T-cell (primary cell): Measurements from ENCODE around the gene LHX2. TPM values are rescaled to one million over a fixed set of nuclear protein-coding genes. Genes with fewer than 3 reads are reported as not detected.

Source experiments
- ATAC-seq, 4 experiments: fragments of 200-7000 bp in 3 of 4; fragments of 150-1000 bp in 1 of 4; cut with Tn5 transposase; replicated peaks in 1 of 4; 1 replicate in 3 of 4; 2 replicates in 1 of 4; pipeline ENCODE4 v1.10.0; 2021; ENCODE audit warnings: moderate library complexity in 3 of 4, mild to moderate bottlenecking in 2 of 4, moderate number of reproducible peaks in 1 of 4
- CTCF ChIA-PET, 2 donors: fragments of 300-600 bp; sonication (Branson Sonifier 250); formaldehyde crosslinking; loops; one replicate each; lab custom pipeline; 2022; ENCODE audit warnings: antibody characterized with exemption in 2 of 2; lab: Charles Lee
- POLR2A ChIA-PET, 2 donors: fragments of 300-600 bp; sonication (Branson Sonifier 250); formaldehyde crosslinking; loops; one replicate each; lab custom pipeline; 2022; ENCODE audit warnings: antibody characterized with exemption in 2 of 2; lab: Charles Lee
- DNase-seq, 35 experiments: peaks; one replicate each; pipeline versions ENCODE4 v3.0.0 to v3.0.0-alpha.2; 2013 to 2023
- H3K27ac ChIP-seq: one replicate; pipeline ENCODE4 v1.5.1; 2013; ENCODE audit warnings: low read length
- H3K27me3 ChIP-seq, 2 experiments: replicated peaks in 1 of 2; 1 replicate in 1 of 2; 2 replicates in 1 of 2; pipeline versions ENCODE4 v1.6.1 to v1.7.0; 2013; ENCODE audit warnings: low read length in 1 of 2, mixed read lengths in 1 of 2; ENCODE audit not compliant: control insufficient read depth in 2 of 2, insufficient read depth in 2 of 2; ENCODE audit errors: extremely low read depth in 1 of 2
- H3K36me3 ChIP-seq, 2 donors: 1 replicate in 1 of 2; 2 replicates in 1 of 2; pipeline versions ENCODE4 v1.6.1 to v1.7.0; 2013; ENCODE audit warnings: low read length in 1 of 2; ENCODE audit not compliant: control insufficient read depth in 2 of 2, insufficient read depth in 1 of 2; ENCODE audit errors: extremely low read depth in 1 of 2
- H3K4me1 ChIP-seq, 2 experiments: 1 replicate in 1 of 2; 2 replicates in 1 of 2; pipeline versions ENCODE4 v1.6.1 to v1.7.0; 2013; ENCODE audit warnings: low read length in 2 of 2, mixed read lengths in 1 of 2; ENCODE audit not compliant: insufficient read depth in 2 of 2, control insufficient read depth in 1 of 2; ENCODE audit errors: extremely low read depth in 1 of 2
- H3K4me3 ChIP-seq, 2 donors: 1 replicate in 1 of 2; 2 replicates in 1 of 2; pipeline versions ENCODE4 v1.5.1 to v1.7.0; 2013; ENCODE audit warnings: mild to moderate bottlenecking in 2 of 2, low read length in 1 of 2, moderate library complexity in 1 of 2; ENCODE audit not compliant: control insufficient read depth in 1 of 2; ENCODE audit errors: extremely low read depth in 1 of 2
- H3K9me3 ChIP-seq: 2 replicates; pipeline ENCODE4 v1.7.0; 2013
- H3K27ac Mint-ChIP-seq, 2 donors: one replicate each; pipeline ENCODE4 v1.8.0; 2020 to 2021; ENCODE audit warnings: mild to moderate bottlenecking in 2 of 2, mixed read lengths in 2 of 2
- H3K27me3 Mint-ChIP-seq, 2 donors: one replicate each; pipeline ENCODE4 v1.8.0; 2021 to 2022; ENCODE audit warnings: mixed read lengths in 2 of 2
- H3K36me3 Mint-ChIP-seq: one replicate; pipeline ENCODE4 v1.8.0; 2021; ENCODE audit warnings: mixed read lengths
- H3K4me1 Mint-ChIP-seq, 3 donors: one replicate each; pipeline ENCODE4 v1.8.0; 2020 to 2022; ENCODE audit warnings: mixed read lengths in 3 of 3, mild to moderate bottlenecking in 1 of 3
- H3K4me3 Mint-ChIP-seq, 3 donors: one replicate each; pipeline ENCODE4 v1.8.0; 2020 to 2022; ENCODE audit warnings: mild to moderate bottlenecking in 3 of 3, mixed read lengths in 3 of 3, moderate library complexity in 3 of 3
- H3K9me3 Mint-ChIP-seq, 3 donors: one replicate each; pipeline ENCODE4 v1.8.0; 2020 to 2022; ENCODE audit warnings: mixed read lengths in 3 of 3
- WGBS: methylation state at CpG from one replicate; pipeline ENCODE4 v1.1.5; 2013; ENCODE audit warnings: missing lambda C conversion rate; ENCODE audit not compliant: insufficient coverage; 5-methylcytosine and 5-hydroxymethylcytosine counted together
- total RNA-seq, 35 experiments: library from RNA in 6 of 35; stranded (reverse) in 6 of 35; fragments of 120-200 nt in 1 of 35; gene quantifications; one replicate each; pipeline versions ENCODE4 v1.2.1 to v1.2.4 and lab custom pipeline; 2013 to 2026

The LHX2 gene
- total RNA-seq, 5 donors from 2014 or later (not counting 1 experiment from before 2014, with no cell fraction given) = not detected

- H3K27ac ChIP-seq = no peak overlapping the region
- peaks cover 8 to 53% of the 10 kb centered on the region in 2 experiments for H3K4me1 ChIP-seq
- H3K27ac Mint-ChIP-seq = no peak overlapping the region
- H3K27me3 ChIP-seq = peaks cover 26 to 92% of the 10 kb centered on the region in 2 experiments
- ChIA-PET CTCF (no interaction called here), POLR2A (no interaction called here)
- 5% methylated on average over 70 of the region's 83 CpGs for WGBS
- H3K4me3 ChIP-seq = peak overlapping the region in 1 of 2 donors; percentile 50
- H3K4me1 Mint-ChIP-seq = peaks cover 27 to 52% (median 46%) of the 10 kb centered on the region in 3 donors
- peak overlapping the region in 1 of 3 donors; percentile 42 for H3K4me3 Mint-ChIP-seq
- H3K36me3 Mint-ChIP-seq = no peaks in the 10 kb centered on the region
- DNase-seq = no peak
- H3K27me3 Mint-ChIP-seq = peaks cover 46 to 68% of the 10 kb centered on the region in 2 donors
- H3K9me3 Mint-ChIP-seq = no peaks in the 10 kb centered on the region
- no peak for ATAC-seq
- H3K9me3 ChIP-seq = no peaks in the 10 kb centered on the region
- H3K36me3 ChIP-seq = no peaks in the 10 kb centered on the region
Observed at GRCh38 chr9:124012368-124013301, 1.1 kb downstream of the LHX2 start.

GRCh38 chr9:124013309-124014210 is 2.0 kb downstream of the LHX2 start:
- no peak for ATAC-seq
- Mint-ChIP-seq H3K36me3 (no peaks in the 10 kb centered on the region), H3K27ac (no peak overlapping the region), H3K27me3 (peaks cover 43 to 63% of the 10 kb centered on the region in 2 donors), H3K4me3 (peak overlapping the region in 1 of 3 donors; percentile 42), H3K4me1 (peaks cover 32 to 52% (median 45%) of the 10 kb centered on the region in 3 donors), H3K9me3 (no peaks in the 10 kb centered on the region)
- Histone ChIP-seq H3K27ac (no peak overlapping the region), H3K4me3 (no peak overlapping the region), H3K9me3 (no peaks in the 10 kb centered on the region), H3K36me3 (no peaks in the 10 kb centered on the region), H3K27me3 (peaks cover 22 to 91% of the 10 kb centered on the region in 2 experiments), H3K4me1 (peaks cover 6 to 54% of the 10 kb centered on the region in 2 experiments)
- 10% methylated on average over 38 of the region's 40 CpGs for WGBS
- CTCF ChIA-PET = no interaction called here
- DNase-seq = no peak
- POLR2A ChIA-PET = no interaction called here

GRCh38 chr9:124014211-124014955 is 2.8 kb downstream of the LHX2 start:
- no peaks in the 10 kb centered on the region for H3K36me3 ChIP-seq
- no peaks in the 10 kb centered on the region for H3K36me3 Mint-ChIP-seq
- no peaks in the 10 kb centered on the region for H3K9me3 ChIP-seq
- H3K4me3 ChIP-seq = no peak overlapping the region
- H3K27ac Mint-ChIP-seq = no peak overlapping the region
- H3K9me3 Mint-ChIP-seq = no peaks in the 10 kb centered on the region
- H3K4me1 Mint-ChIP-seq = peaks cover 32 to 46% (median 43%) of the 10 kb centered on the region in 3 donors
- CTCF ChIA-PET = no interaction called here
- no peak overlapping the region for H3K27ac ChIP-seq
- POLR2A ChIA-PET = no interaction called here
- H3K27me3 Mint-ChIP-seq = peaks cover 45 to 64% of the 10 kb centered on the region in 2 donors
- peak overlapping the region in 1 of 3 donors; percentile 25 for H3K4me3 Mint-ChIP-seq
- no CpG with 5 or more reads among the region's 8 CpGs for WGBS
- DNase-seq (no peak), ATAC-seq (no peak)
- peaks cover 20 to 90% of the 10 kb centered on the region in 2 experiments for H3K27me3 ChIP-seq
- peaks cover 6 to 52% of the 10 kb centered on the region in 2 experiments for H3K4me1 ChIP-seq

- Mint-ChIP-seq H3K27ac (no peak overlapping the region), H3K36me3 (no peaks in the 10 kb centered on the region), H3K27me3 (peaks cover 45 to 63% of the 10 kb centered on the region in 2 donors), H3K9me3 (no peaks in the 10 kb centered on the region), H3K4me1 (peaks cover 25 to 42% (median 38%) of the 10 kb centered on the region in 3 donors), H3K4me3 (peak overlapping the region in 2 of 3 donors; percentile 13 to 54)
- Histone ChIP-seq H3K27ac (no peak overlapping the region), H3K9me3 (no peaks in the 10 kb centered on the region), H3K4me1 (peaks cover 6 to 53% of the 10 kb centered on the region in 2 experiments), H3K27me3 (peaks cover 18 to 91% of the 10 kb centered on the region in 2 experiments), H3K36me3 (no peaks in the 10 kb centered on the region), H3K4me3 (no peak overlapping the region)
- WGBS = 14% methylated on average over 53 of the region's 57 CpGs
- POLR2A ChIA-PET = no interaction called here
- DNase-seq (no peak), ATAC-seq (no peak)
- CTCF ChIA-PET = no interaction called here
Observed at GRCh38 chr9:124014956-124015660, 3.5 kb downstream of the LHX2 start.

- POLR2A ChIA-PET = no interaction called here
- CTCF ChIA-PET = no interaction called here
- no peaks in the 10 kb centered on the region for H3K36me3 Mint-ChIP-seq
- no peaks in the 10 kb centered on the region for H3K9me3 Mint-ChIP-seq
- H3K4me3 ChIP-seq = no peak overlapping the region
- 12% methylated on average over 26 of the region's 26 CpGs for WGBS
- ATAC-seq (no peak), DNase-seq (no peak)
- peak overlapping the region in 2 of 3 donors; percentile 13 to 54 for H3K4me3 Mint-ChIP-seq
- peaks cover 6 to 55% of the 10 kb centered on the region in 2 experiments for H3K4me1 ChIP-seq
- H3K9me3 ChIP-seq = no peaks in the 10 kb centered on the region
- H3K27me3 ChIP-seq = peaks cover 15 to 91% of the 10 kb centered on the region in 2 experiments
- peaks cover 45 to 63% of the 10 kb centered on the region in 2 donors for H3K27me3 Mint-ChIP-seq
- H3K4me1 Mint-ChIP-seq = peaks cover 20 to 38% (median 38%) of the 10 kb centered on the region in 3 donors
- no peak overlapping the region for H3K27ac ChIP-seq
- H3K36me3 ChIP-seq = no peaks in the 10 kb centered on the region
- no peak overlapping the region for H3K27ac Mint-ChIP-seq
Observed at GRCh38 chr9:124015661-124016131, 4.1 kb downstream of the LHX2 start.
